Upper lobe of left lung (tissue), 6 donors: ENCODE data around the gene RNF227. TPM values are rescaled to one million over a fixed set of nuclear protein-coding genes. Genes with fewer than 3 reads are reported as not detected.

Experiments used
- ATAC-seq, 2 donors: fragments of 200-7000 bp; cut with Tn5 transposase; one replicate each; pipeline ENCODE4 v1.9.1; 2022; ENCODE audit warnings: mild to moderate bottlenecking in 2 of 2, moderate library complexity in 2 of 2; ENCODE audit not compliant: low FRiP score in 2 of 2
- DNase-seq, 2 donors: peaks; one replicate each; pipeline ENCODE4 v3.0.0-alpha.2; 2019 to 2020
- H3K27ac ChIP-seq, 4 donors: fragments of 200-600 bp; sonication (generic); one replicate each; pipeline ENCODE4 v1.5.1; 2016 to 2019
- H3K27me3 ChIP-seq, 4 donors: fragments of 200-600 bp; sonication (generic); one replicate each; pipeline ENCODE4 v1.5.1; 2017 to 2019
- H3K36me3 ChIP-seq, 4 donors: fragments of 200-600 bp; sonication (generic); one replicate each; pipeline ENCODE4 v1.5.1; 2016 to 2019
- H3K4me1 ChIP-seq, 4 donors: fragments of 200-600 bp; sonication (generic); one replicate each; pipeline ENCODE4 v1.5.1; 2018 to 2019
- H3K4me3 ChIP-seq, 4 donors: fragments of 200-600 bp; sonication (generic); one replicate each; pipeline ENCODE4 v1.5.1; 2017 to 2019; ENCODE audit warnings: mild to moderate bottlenecking in 2 of 4, moderate library complexity in 1 of 4
- H3K9me3 ChIP-seq, 4 donors: fragments of 200-600 bp; sonication (generic); one replicate each; pipeline ENCODE4 v1.5.1; 2018 to 2019
- CTCF ChIP-seq, 6 experiments: fragments of 450-650 bp in 4 of 6; fragments of 200-600 bp in 2 of 6; sonication (generic) in 2 of 6; IDR thresholded peaks; one replicate each; pipeline ENCODE4 v1.5.1; 2016 to 2019; ENCODE audit warnings: antibody characterized with exemption in 6 of 6
- EP300 ChIP-seq, 4 donors: sonication (generic); formaldehyde crosslinking; IDR thresholded peaks; one replicate each; pipeline ENCODE4 v1.5.1; 2017; ENCODE audit warnings: antibody characterized with exemption in 4 of 4, control low read depth in 2 of 4
- POLR2A ChIP-seq, 4 donors: fragments of 450-650 bp; IDR thresholded peaks; one replicate each; pipeline ENCODE4 v1.5.1; 2016 to 2017; ENCODE audit warnings: antibody characterized with exemption in 4 of 4, mild to moderate bottlenecking in 2 of 4
- POLR2AphosphoS5 ChIP-seq, 2 donors: sonication (generic); formaldehyde crosslinking; IDR thresholded peaks; one replicate each; pipeline ENCODE4 v1.5.1; 2017; ENCODE audit warnings: antibody characterized with exemption in 2 of 2
- WGBS, 2 donors: methylation state at CpG; one replicate each; pipeline ENCODE4 v1.1.5; 2017 to 2018; 5-methylcytosine and 5-hydroxymethylcytosine counted together
- total RNA-seq, 6 donors: library from RNA; depleted of rRNA in 4 of 6; stranded (reverse); fragments of >200 nt in 4 of 6; gene quantifications; one replicate each; pipeline versions ENCODE4 v1.1.0 to v1.2.1, GENCODE V29; 2016 to 2021
- donor health status: DM: no; HTN: no; CAD: no; lungs with moderate emphysema.
- donor health status: DM: no; HTN: yes; CAD: no; lungs with severe emphysema.

Gene RNF227
- total RNA-seq, 6 donors from 2014 or later, result 5.5 to 24.5 (median 6.3) TPM

DNA sequence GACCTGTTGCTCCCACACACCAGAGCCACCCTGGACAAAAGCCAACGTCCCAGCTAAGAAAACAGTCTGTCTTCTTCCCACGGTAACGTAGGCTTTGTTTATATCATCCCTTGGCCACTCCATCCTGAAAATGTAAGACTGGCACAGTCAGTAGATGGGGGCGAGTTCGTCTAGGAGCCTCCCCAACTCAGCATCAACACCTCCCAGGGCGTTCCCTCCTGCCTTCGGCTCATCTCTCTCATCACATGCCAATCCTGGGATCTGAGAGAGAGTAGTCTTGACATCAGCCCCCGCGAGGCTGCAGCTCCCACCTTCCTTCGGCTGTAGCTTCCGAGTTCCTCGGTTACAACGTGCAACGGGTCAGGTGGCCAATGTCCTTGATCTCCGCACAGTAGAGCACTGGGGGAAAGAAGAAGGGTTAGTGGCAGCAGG, 894 bp downstream of the RNF227 start:
- 0 to 1% methylated on average over 12 to 15 of the region's 15 CpGs for WGBS, 2 donors
- TF ChIP-seq POLR2AphosphoS5 (IDR thresholded peaks at IDR 0.05) (no peak), POLR2A (IDR thresholded peaks at IDR 0.05) (no peak), EP300 (IDR thresholded peaks at IDR 0.05) (no peak), CTCF (IDR thresholded peaks at IDR 0.05) (no peak)
- ATAC-seq, result peak; percentile 32 to 63
- no peaks in the 10 kb centered on the region for H3K27me3 ChIP-seq
- no peak for DNase-seq
- peaks cover 20 to 26% (median 25%) of the 10 kb centered on the region in 4 donors for H3K4me1 ChIP-seq
- peak overlapping the region; percentile 94 to 98 (median 96) for H3K27ac ChIP-seq
- no peaks in the 10 kb centered on the region for H3K9me3 ChIP-seq
- H3K4me3 ChIP-seq, result peak overlapping the region; percentile 63 to 73 (median 69)
- peaks cover 7 to 15% (median 12%) of the 10 kb centered on the region in 4 donors for H3K36me3 ChIP-seq

DNA sequence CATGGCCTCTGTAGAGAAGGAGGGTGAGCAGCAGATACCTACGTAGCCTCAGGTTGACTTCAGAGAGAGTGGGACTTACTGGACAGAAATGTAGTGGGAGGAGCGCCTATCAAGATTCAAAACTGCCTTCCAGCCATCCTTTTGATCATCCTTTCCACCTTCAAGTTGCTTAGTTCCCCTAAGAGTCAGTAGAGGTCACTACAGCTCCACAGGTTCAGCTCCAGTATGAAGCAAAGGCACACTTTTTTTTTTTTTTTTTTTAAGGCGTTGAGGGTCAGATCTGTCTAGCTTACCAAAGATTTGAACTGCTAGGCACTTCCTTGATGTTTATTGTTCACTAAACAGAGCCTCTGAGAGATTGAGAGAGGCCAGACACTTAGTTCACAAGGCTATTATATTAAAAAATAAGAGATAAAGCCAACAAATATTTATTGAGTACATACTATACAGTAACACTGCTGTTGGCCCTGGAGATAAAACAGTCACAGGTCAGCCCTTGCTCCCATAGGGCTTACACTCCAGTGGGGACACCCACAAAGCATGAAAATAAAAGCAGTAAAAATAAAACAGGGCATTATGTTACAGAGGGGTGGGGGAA, 3.1 kb downstream of the RNF227 start:
- ATAC-seq (peak in 1 of 2 donors; percentile 25), DNase-seq (no peak)
- H3K36me3 ChIP-seq, result peaks cover 16 to 37% (median 32%) of the 10 kb centered on the region in 4 donors
- TF ChIP-seq EP300 (IDR thresholded peaks at IDR 0.05), result no peak
- TF ChIP-seq CTCF (IDR thresholded peaks at IDR 0.05), result peak; percentile 46 to 80 (median 64)
- H3K27ac ChIP-seq, result peak overlapping the region in 1 of 4 donors; percentile 54
- H3K27me3 ChIP-seq, result no peaks in the 10 kb centered on the region
- H3K4me1 ChIP-seq, result peaks cover 20 to 26% (median 25%) of the 10 kb centered on the region in 4 donors
- WGBS, 2 donors, result 42 to 52% methylated on average over 3 of the region's 3 CpGs
- H3K9me3 ChIP-seq, result no peaks in the 10 kb centered on the region
- no peak overlapping the region for H3K4me3 ChIP-seq

DNA sequence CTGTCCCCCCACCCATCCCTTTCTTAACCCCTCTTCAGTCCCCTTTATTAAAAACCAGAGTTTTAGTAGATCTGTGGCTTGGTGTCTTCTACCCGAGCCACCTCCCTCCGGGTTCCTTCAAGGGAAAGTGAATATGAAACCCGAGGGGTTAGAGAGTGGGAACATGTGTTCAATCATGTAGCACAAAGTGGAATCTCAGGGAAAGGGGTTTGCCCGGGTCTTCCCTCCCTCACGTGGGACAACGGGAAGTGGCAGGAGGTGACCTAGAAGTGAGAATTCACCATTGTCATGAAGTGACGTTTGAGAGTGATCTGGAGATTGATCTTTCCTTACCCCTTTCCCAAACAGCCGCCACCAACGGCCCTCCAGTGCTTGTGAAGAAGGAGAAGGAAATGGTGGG, 5.0 kb downstream of the RNF227 start:
- H3K4me3 ChIP-seq, result no peak overlapping the region
- H3K27ac ChIP-seq, result no peak overlapping the region
- 65 to 72% methylated on average over 9 of the region's 9 CpGs for WGBS, 2 donors
- H3K36me3 ChIP-seq, result peaks cover 25 to 56% (median 51%) of the 10 kb centered on the region in 4 donors
- H3K27me3 ChIP-seq, result no peaks in the 10 kb centered on the region
- peaks cover 11 to 17% (median 16%) of the 10 kb centered on the region in 4 donors for H3K4me1 ChIP-seq
- no peaks in the 10 kb centered on the region for H3K9me3 ChIP-seq
- ATAC-seq, result no peak
- DNase-seq, result no peak
- TF ChIP-seq EP300 (IDR thresholded peaks at IDR 0.05), result no peak
- TF ChIP-seq POLR2AphosphoS5 (IDR thresholded peaks at IDR 0.05), result no peak
- TF ChIP-seq CTCF (IDR thresholded peaks at IDR 0.05), result no peak
- no peak for TF ChIP-seq POLR2A (IDR thresholded peaks at IDR 0.05)

GRCh38 chr17:7910711-7911110, 5.4 kb downstream of the RNF227 start:
- no peak for DNase-seq
- Histone ChIP-seq H3K27me3 (no peaks in the 10 kb centered on the region), H3K4me1 (peaks cover 10 to 15% (median 15%) of the 10 kb centered on the region in 4 donors), H3K36me3 (peaks cover 26 to 60% (median 55%) of the 10 kb centered on the region in 4 donors), H3K4me3 (no peak overlapping the region), H3K27ac (no peak overlapping the region), H3K9me3 (no peaks in the 10 kb centered on the region)
- no peak for ATAC-seq
- WGBS, 2 donors, result 88 to 90% methylated on average over 13 of the region's 13 CpGs
- TF ChIP-seq CTCF (IDR thresholded peaks at IDR 0.05) (no peak), EP300 (IDR thresholded peaks at IDR 0.05) (no peak), POLR2AphosphoS5 (IDR thresholded peaks at IDR 0.05) (no peak), POLR2A (IDR thresholded peaks at IDR 0.05) (no peak)

DNA sequence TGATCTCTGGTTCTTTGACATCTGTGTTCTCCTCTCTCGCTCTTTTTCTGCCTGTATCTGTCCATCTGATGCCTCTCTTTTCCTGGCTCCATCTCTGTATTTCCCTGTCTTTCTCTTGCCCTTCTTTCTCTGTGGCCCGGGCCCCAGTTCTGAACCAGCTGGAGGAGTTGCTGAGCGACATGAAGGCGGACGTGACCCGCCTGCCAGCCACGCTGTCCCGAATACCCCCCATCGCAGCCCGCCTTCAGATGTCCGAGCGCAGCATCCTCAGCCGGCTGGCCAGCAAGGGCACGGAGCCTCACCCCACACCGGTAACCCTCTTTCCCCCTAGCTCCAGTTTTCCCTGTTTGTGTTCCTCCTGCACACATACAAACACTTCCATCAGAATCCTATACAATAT, 5.8 kb downstream of the RNF227 start:
- DNase-seq (no peak), ATAC-seq (no peak)
- H3K9me3 ChIP-seq, result no peaks in the 10 kb centered on the region
- no peak overlapping the region for H3K4me3 ChIP-seq
- H3K27ac ChIP-seq, result no peak overlapping the region
- peaks cover 28 to 64% (median 60%) of the 10 kb centered on the region in 4 donors for H3K36me3 ChIP-seq
- peaks cover 9 to 13% (median 12%) of the 10 kb centered on the region in 4 donors for H3K4me1 ChIP-seq
- no peaks in the 10 kb centered on the region for H3K27me3 ChIP-seq
- WGBS, 2 donors, result 96 to 97% methylated on average over 15 of the region's 15 CpGs
- TF ChIP-seq POLR2AphosphoS5 (IDR thresholded peaks at IDR 0.05) (no peak), CTCF (IDR thresholded peaks at IDR 0.05) (no peak), EP300 (IDR thresholded peaks at IDR 0.05) (no peak), POLR2A (IDR thresholded peaks at IDR 0.05) (no peak)
